ENCODE data around the gene CLN5.
A peak's percentile ranks its signal among the peaks of the same experiment; 100 is the strongest.
"Not testable (repeated sequence)": the region's sequence is repeated elsewhere in the genome, so short reads cannot be mapped to it uniquely, and the experiment has no call there.

CLN5 gene
- 21.6 to 64.8 (median 41.3) reads per million in 17 experiments for total RNA-seq

- peak; percentile 95 to 98 (median 98) for DNase-seq
Measured at GRCh38 chr13:76991796-76992547, at the start of gene CLN5. Gene CLN5 (plus strand): TSS chr13:76992081. CDS start chr13:76992099, 18 bp downstream.

- no peak for DNase-seq
Measured at GRCh38 chr13:76942363-76942762, 49.5 kb upstream of the CLN5 start.

- DNase-seq, result no peak
Measured at GRCh38 chr13:76943646-76944045, 48.2 kb upstream of the CLN5 start.

- peak; percentile 59 to 86 (median 72) for DNase-seq
Measured at GRCh38 chr13:76944456-76944855, 47.4 kb upstream of the CLN5 start.

GRCh38 chr13:76948149-76948548 is 43.7 kb upstream of the CLN5 start, which contains the start of gene ACOD1:
Gene ACOD1 (plus strand): TSS chr13:76948511. CDS start chr13:76948559, 48 bp downstream.
- DNase-seq, result peak in 2 of 4 experiments; percentile 53 to 66

GRCh38 chr13:76950101-76950500 is 41.8 kb upstream of the CLN5 start:
- peak in 2 of 4 experiments; percentile 23 to 36 for DNase-seq

- DNase-seq, result no peak
Measured at GRCh38 chr13:76953968-76954367, 37.9 kb upstream of the CLN5 start.

- peak in 1 of 4 experiments; percentile 10 for DNase-seq
Measured at GRCh38 chr13:76954538-76954937, 37.3 kb upstream of the CLN5 start.

- DNase-seq, result peak; percentile 13 to 49 (median 32)
Measured at GRCh38 chr13:76955193-76955592, 36.7 kb upstream of the CLN5 start.

- DNase-seq, result no peak
Measured at GRCh38 chr13:76955661-76956060, 36.2 kb upstream of the CLN5 start.

GRCh38 chr13:76958841-76959432 is 32.9 kb upstream of the CLN5 start:
- DNase-seq, result peak; percentile 23 to 75 (median 55)

GRCh38 chr13:76959734-76960133 is 32.1 kb upstream of the CLN5 start:
- not testable (repeated sequence) for DNase-seq

GRCh38 chr13:76965759-76966421 is 26.0 kb upstream of the CLN5 start:
- peak; percentile 49 to 76 (median 63) for DNase-seq

- DNase-seq, result no peak
Measured at GRCh38 chr13:76967031-76967430, 24.9 kb upstream of the CLN5 start.

- DNase-seq, result no peak
Measured at GRCh38 chr13:76968041-76968440, 23.8 kb upstream of the CLN5 start.

- DNase-seq, result no peak
Measured at GRCh38 chr13:76969488-76970365, 22.2 kb upstream of the CLN5 start.

- no peak for DNase-seq
Measured at GRCh38 chr13:76971215-76971614, 20.7 kb upstream of the CLN5 start.

GRCh38 chr13:76971851-76972829 is 19.7 kb upstream of the CLN5 start:
- DNase-seq, result peak; percentile 45 to 71 (median 60)

- DNase-seq, result no peak
Measured at GRCh38 chr13:76973920-76974617, 17.8 kb upstream of the CLN5 start.

GRCh38 chr13:76974618-76974975 is 17.3 kb upstream of the CLN5 start:
- no peak for DNase-seq

- no peak for DNase-seq
Measured at GRCh38 chr13:76975863-76976262, 16.0 kb upstream of the CLN5 start.
